ENCODE measurements around the gene FADS6.

GRCh38 chr17:74892013-74892841 is 1.2 kb downstream of the FADS6 start:
- TF ChIP-seq CTCF (IDR thresholded peaks at IDR 0.05) (no peak), POLR2A (IDR thresholded peaks at IDR 0.05) (no peak)

Data from uterus (tissue), 2 donors.